AG08396 (cell line): ENCODE data around the gene RNH1.

Source experiments
- DNase-seq: peaks from one replicate; pipeline ENCODE4 v3.0.0; 2012; ENCODE audit warnings: low spot score, mixed read lengths

RNH1 gene

GRCh38 chr11:506995-507726 is at the start of gene RNH1:
Gene RNH1 (minus strand): TSS chr11:507242. CDS start chr11:502162, 5,080 bp downstream.
- peak; percentile 100 for DNase-seq

GRCh38 chr11:555780-556661 is 49.0 kb upstream of the RNH1 start:
- DNase-seq: no peak

GRCh38 chr11:555227-555779 is 48.3 kb upstream of the RNH1 start:
- no peak for DNase-seq

GRCh38 chr11:554428-555226 is 47.6 kb upstream of the RNH1 start:
- DNase-seq: peak; percentile 74

GRCh38 chr11:553988-554340 is 46.9 kb upstream of the RNH1 start:
- DNase-seq: no peak

- DNase-seq: no peak
These were observed 46.3 kb upstream of the RNH1 start for GRCh38 chr11:553083-553987.

- DNase-seq: no peak
These were observed 44.6 kb upstream of the RNH1 start for GRCh38 chr11:551596-551995.

- DNase-seq: no peak
These were observed 44.1 kb upstream of the RNH1 start for GRCh38 chr11:551131-551530.

- no peak for DNase-seq
These were observed 43.7 kb upstream of the RNH1 start for GRCh38 chr11:550746-551085.

- DNase-seq: no peak
These were observed 43.1 kb upstream of the RNH1 start for GRCh38 chr11:550021-550745.

- no peak for DNase-seq
These were observed 41.9 kb upstream of the RNH1 start for GRCh38 chr11:548700-549603.

GRCh38 chr11:545171-545570 is 38.1 kb upstream of the RNH1 start:
- DNase-seq: no peak

GRCh38 chr11:544817-545166 is 37.8 kb upstream of the RNH1 start:
- DNase-seq: no peak

- DNase-seq: no peak
These were observed 34.4 kb upstream of the RNH1 start for GRCh38 chr11:541433-541885.

- DNase-seq: no peak
These were observed 33.8 kb upstream of the RNH1 start for GRCh38 chr11:540583-541432.

GRCh38 chr11:539971-540481 is 33.0 kb upstream of the RNH1 start:
- no peak for DNase-seq

- DNase-seq: no peak
These were observed 31.5 kb upstream of the RNH1 start for GRCh38 chr11:538431-539051.
